Stimulated activated CD4-positive, alpha-beta T cell treated with anti-CD3 and anti-CD28 coated beads, Interleukin-4, amount 100 ng/mL, for 1 hour (primary cell): ENCODE measurements around the gene KRTAP12-4.
"Not testable (repeated sequence)": the region's sequence is repeated elsewhere in the genome, so short reads cannot be mapped to it uniquely, and the experiment has no call there.

Experiments used
- DNase-seq: peaks from one replicate; pipeline ENCODE4 v3.0.0-alpha.2; 2020

The KRTAP12-4 gene

DNA sequence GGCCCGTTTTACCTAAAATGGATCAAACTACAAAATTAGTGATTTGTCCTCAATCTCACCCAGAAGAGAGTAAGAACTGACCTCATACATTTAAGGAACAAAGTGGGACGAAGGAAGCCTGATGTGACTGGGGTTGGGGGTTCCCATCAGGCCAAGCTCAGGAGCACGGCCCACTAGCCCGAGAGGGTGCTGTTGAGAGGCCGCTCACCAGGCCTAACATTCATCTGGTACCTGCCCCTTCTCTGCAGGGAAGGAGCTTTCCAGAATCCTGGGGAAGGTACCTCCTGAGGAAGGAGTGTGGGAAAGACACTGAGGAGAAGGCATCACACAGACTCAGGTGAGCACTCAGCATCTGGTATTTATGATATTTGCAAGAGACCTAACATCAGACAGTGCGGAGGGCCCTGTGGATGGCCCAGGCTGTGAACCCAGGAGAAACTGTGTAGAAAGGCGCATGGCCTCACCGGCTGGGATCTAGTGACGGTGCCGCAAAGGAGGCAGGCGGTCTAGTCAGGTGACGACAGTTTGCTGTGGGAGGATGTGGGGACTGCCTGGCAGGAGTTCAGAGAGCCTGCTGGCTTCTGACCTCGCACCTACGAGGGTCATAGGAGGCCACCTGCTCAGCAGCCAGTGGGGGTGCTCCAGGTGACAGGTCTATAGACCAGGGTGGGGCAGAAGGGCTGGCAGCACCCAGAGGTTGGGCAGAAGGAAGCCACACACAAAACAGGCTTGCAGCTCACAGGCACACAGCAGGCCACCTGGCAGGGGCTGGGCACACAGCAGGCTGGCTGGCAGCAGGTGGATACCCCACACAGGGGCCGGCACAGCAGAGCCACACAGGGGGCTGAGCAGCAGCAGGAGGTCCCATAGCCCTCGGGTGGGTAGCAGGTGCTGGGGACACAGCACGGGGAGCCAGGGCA, 543 bp downstream of the KRTAP12-4 start:
- no peak for DNase-seq

DNA sequence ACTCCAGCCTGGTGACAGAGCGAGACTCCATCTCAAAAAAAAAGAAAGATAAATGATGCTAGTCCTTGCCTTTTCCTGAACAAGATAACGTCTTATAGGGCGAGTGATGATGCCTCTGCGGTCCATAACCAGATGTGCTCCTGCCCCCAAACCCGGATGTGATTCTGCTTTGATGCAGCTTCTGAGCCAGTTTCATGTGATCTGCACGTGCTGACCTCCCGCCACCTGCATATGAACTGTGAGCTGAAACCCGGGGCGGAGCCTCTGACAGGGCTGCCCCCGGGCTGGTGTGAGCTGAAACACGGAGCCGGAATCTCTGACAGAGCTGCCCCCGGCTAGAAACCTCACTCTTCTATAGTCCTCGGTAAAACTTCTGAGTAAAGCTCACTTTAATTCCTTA, 1.3 kb downstream of the KRTAP12-4 start:
- DNase-seq, result no peak

DNA sequence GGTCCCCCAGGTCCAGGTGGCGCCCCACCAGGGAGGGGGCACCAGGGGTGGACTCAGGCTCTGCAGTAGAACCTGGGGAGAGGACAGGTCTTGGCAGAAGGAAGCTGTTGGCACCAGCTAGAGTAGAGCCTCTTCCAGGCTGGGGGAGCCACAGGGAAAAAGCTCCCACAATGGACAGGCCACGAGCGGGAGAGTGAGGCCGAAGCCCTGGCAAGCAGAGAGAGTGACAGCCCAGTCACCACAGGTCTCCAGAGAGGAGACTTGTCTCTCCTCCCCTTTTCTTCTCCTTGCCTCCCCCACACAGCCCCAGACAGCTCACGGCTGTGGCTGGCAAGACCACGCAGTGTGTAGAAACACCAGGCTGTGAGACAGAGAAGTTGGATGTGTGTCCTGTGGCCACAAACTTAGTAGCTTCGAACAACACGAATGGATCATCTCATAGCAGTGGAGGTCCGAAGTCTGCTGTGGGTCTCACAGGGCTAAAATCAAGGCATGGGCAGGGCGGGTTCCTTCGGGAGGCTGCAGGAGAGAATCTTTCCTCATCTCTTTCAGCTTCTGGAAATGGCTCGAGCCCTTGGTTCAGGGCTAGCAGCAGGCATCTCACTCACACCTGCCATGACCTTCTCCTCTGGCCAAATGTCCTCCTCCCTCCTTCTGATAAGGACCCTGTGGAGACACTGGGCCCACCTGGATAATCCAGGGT, 3.3 kb downstream of the KRTAP12-4 start:
- no peak for DNase-seq

DNA sequence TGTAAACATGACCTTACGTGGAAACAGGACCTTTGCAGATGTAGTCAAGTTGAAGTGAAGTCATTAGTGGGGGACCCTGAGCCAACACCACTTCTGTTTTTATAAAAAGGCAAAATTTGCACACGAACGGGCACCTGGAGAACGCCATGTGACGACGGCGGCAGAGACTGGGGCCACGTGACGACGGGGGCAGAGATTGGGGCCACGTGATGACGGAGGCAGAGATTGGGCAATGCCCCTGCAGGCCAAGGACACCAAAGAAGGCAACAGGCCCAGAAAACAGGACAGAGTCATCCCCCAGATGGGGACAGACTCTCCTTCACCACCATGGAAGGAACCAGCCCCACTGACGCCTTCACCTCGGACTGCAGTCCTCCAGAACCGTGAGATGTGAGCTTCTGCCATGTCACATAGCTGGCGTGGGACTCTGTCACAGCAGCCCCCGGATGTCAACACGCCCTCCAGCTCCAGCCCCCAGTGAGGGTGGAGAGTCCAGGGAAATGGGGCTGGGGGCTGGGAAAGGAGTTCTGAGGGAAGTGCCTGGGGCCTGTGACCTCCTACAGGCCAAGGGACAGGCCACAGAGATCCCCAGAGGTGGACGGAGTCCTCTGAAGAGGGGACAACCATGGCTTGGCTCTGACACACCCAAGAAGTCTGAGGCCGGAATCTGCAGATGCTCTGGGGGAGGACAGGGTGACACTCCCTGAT, 4.0 kb downstream of the KRTAP12-4 start:
- DNase-seq, result no peak

DNA sequence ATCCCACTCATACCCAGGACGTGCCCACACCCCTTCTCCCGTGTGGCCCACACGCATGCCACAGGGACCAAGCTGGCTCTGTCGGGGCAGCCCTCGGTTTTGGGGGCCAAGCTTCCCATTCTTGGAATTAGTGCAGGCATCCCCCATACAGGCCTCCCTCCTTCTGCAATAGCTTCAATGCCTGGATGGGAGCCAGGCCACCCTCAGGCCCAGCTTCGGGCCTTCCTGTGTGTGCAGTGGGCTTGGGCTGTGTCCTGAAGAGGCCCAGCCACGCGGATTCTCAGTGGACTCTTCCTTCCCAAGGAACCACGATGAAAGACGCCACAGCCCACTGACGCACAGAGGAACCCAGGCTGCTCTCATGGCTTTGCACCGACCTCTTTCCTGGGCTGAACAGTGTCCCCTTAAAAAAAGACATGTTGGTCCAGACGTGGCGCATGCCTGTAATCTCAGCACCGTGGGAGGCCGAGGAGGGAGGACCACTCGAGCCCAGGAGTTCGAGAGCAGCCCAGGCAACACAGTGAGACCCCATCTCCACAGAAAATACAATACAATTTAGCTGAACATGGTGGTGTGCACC, 4.8 kb downstream of the KRTAP12-4 start:
- DNase-seq, result no peak

DNA sequence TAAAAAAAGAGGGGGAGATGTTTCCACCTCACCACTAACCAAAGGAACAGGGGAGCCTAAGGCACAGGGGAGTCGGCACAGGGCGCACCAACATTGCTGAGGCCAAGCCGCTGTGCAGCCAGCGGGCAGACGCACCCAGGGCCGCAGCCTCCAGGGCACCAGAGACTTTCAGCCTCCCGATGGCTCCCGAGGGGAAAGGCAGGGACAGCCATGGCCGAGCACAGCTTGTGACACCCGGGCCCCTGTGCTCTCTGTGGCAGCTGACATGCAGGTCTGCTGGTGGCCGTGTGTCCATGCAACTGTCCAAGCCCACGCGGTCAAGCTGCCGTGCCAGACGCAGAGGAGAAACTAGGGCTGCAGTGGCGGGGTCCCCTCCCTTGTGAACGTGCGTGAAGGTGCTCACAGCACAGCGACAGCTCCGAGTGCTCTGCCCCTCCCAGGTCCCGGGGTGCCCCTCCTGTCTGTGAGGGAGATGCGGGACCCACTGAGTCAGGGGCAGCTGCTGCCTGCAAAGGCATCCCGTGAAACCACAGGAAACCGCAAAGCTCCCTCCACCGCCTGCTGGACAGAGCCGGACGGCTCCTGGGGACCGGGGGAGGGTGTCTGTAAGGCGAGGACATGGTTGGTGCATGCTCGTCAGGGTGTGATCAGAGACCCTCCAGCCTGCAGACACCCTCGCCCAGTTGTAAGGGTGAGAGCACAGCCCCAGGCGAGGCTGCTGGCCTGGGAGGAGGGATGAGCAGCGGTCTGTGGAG, 5.7 kb downstream of the KRTAP12-4 start:
- DNase-seq, result no peak

DNA sequence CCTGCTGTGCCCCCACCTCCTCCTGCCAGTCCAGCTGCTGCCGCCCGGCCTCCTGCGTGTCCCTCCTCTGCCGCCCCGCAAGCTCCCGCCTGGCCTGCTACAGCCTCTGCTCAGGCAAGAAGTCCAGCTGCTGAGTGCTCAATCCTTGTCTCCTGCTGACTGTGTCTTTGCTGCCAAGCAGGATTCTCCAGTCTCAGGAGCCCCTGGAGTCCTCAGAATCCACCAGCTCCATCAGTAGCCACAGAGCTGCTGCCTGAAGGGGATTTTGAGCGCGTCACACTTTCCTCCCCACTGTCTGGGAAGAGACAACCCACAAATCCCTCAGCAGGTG, 7.3 kb downstream of the KRTAP12-4 start:
- DNase-seq, result no peak

DNA sequence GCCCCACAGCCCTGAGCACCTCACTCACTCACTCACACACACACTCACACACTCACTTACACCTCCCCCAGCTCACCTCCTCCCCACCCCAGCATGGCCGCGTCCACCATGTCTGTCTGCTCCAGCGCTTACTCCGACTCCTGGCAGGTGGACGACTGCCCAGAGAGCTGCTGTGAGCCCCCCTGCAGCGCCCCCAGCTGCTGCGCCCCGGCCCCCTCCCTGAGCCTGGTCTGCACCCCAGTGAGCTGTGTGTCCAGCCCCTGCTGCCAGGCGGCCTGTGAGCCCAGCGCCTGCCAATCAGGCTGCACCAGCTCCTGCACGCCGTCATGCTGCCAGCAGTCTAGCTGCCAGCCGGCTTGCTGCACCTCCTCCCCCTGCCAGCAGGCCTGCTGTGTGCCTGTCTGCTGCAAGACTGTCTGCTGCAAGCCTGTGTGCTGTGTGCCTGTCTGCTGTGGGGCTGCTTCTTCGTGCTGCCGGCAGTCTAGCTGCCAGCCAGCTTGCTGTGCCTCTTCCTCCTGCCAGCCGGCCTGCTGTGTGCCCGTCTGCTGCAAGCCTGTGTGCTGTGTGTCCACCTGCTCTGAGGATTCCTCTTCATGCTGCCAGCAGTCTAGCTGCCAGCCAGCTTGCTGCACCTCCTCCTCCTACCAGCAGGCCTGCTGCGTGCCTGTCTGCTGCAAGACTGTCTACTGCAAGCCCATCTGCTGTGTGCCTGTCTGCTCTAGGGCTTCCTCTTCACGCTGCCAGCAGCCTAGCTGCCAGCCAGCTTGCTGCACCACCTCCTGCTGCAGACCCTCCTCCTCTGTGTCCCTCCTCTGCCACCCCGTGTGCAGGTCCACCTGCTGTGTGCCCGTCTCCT, 7.9 kb downstream of the KRTAP12-4 start, which contains the start of gene KRTAP10-11:
TSS of gene KRTAP10-11 (plus strand) at position 49 of the 856 bp plus-strand sequence. CDS start at position 94, 45 bp downstream.
- not testable (repeated sequence) for DNase-seq

DNA sequence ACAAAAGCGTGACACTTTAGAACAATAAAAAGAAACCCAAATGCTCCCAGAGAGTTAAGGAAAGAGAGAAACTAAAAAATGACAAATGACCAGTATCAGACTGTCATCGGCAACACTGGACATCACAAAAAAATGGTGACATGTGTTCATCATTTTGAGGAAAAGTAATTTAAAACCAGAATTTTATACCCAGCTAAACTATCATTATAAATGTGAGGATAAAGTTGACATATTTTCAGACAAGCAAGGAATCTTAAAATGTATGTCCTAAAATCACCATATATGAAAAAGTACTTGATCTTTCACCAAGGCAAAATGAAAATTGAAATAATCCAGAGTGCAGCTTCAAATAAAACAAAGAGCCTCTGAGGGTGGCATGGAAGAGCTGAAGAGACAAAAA, 9.6 kb downstream of the KRTAP12-4 start:
- no peak for DNase-seq

DNA sequence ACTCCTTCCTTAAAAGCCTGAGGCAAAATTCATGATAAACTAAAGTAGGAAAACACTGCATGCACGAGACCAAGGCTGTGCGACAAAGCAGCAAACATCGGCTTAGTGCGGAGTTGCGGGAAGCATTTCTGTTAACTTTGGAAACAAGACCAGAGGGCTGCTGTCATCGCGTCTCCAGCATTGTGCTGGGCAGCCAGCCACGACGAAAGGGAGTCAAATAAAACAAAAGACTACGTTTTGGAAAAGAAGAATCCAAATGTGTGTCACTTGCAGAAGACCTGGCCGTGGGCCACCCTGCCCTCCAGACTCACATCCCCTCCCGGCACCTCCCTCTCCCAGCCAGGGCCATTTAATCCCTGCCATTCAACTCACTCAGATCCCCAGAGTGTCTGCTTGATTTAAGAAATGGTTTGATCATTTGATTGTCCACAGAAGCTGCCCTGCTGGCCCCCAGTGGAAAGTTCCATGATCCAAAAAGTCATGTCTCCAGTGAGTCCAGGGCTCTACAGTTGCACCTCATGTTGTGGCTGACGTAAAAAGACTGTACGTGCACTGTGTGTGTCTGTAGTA, 10.6 kb downstream of the KRTAP12-4 start:
- DNase-seq, result no peak

DNA sequence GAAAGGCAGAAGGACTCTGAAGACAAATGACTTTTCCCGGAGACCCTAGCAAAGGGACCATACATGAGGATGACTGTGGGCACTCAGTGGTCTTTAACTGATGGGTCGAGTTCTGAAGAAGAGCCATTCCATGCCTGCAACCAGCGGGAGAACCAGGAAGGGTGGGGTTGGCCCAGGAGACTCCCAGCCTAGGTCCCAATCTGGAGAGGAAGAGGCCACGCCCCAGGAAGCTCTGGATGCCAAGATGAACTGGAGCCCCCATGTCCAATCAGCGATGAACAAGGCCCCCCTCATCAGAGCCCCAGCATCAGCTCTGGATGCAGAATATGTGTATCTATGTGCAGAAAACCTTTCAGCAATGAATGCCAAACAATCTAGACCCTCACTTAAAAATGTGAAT, 13.7 kb downstream of the KRTAP12-4 start:
- no peak for DNase-seq

DNA sequence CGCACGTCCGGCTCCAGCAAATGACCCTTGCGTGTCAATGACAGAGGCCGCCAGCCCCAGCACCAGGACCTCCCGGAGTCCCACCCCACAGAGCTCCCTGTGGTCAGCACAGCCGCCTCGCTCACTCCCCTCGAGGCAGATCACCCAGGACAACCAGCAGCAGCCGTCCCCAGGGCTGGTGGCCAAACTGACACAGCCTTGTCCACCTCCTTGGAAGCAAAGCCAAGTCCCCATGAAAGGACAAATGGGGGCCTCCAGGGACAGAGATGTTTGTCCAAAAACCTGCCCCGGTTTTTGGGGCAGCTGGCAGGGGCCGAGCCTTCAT, 15.2 kb downstream of the KRTAP12-4 start:
- no peak for DNase-seq

DNA sequence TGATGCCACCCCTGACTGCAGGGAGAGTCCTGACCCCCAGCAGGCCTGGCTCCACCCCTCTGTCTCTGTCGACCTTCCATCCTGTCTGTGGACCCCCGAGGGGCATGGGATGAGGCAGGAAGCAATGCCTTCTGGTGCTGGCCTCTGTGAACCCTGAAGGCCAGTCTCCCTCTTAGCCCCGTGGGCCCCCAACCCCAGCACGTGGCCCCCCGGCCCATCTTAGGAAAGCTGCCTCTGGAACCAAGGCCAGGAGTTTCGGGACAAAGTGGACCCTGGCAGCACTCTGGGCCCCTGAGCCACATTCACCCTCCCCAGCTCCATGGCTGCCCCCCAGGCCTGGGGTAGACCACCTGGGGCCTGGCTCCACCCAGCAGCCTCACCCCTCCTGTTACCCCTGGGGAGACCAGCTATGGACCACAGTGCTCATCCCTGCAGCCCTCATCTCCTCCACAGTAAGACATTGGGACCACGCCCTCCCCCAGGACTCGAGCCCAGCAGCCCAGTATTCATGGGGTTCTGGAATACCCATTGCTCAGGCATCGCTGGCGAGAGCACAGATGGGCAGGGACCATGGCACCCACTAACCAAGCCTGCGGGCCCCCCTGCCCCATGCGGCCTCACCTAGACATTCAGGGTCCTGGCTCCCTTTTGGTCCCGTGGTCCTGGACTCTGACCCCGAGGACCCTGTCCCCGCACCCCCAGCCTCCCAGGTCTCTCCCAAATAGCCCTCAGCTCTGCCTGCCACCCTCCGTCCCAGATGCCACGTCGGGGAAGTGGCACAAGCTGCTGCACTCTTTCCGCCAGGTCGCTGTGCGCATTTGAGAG, 15.7 kb downstream of the KRTAP12-4 start:
- not testable (repeated sequence) for DNase-seq

DNA sequence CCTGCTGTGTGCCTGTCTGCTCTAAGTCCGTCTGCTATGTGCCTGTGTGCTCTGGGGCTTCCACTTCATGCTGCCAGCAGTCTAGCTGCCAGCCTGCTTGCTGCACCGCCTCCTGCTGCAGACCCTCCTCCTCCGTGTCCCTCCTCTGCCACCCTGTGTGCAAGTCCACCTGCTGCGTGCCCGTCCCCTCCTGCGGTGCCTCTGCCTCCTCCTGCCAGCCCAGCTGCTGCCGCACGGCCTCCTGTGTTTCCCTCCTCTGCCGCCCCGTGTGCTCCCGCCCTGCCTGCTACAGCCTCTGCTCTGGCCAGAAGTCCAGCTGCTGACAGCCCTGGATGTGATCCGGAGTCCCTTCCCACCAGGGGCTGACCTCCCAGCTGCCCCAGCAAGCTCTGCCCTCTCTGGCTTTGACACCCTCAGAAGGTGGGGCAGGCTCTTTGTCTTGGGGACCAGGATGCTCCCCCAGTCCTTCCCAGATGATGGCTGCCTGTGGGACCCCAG, 16.6 kb downstream of the KRTAP12-4 start:
- DNase-seq, result not testable (repeated sequence)

DNA sequence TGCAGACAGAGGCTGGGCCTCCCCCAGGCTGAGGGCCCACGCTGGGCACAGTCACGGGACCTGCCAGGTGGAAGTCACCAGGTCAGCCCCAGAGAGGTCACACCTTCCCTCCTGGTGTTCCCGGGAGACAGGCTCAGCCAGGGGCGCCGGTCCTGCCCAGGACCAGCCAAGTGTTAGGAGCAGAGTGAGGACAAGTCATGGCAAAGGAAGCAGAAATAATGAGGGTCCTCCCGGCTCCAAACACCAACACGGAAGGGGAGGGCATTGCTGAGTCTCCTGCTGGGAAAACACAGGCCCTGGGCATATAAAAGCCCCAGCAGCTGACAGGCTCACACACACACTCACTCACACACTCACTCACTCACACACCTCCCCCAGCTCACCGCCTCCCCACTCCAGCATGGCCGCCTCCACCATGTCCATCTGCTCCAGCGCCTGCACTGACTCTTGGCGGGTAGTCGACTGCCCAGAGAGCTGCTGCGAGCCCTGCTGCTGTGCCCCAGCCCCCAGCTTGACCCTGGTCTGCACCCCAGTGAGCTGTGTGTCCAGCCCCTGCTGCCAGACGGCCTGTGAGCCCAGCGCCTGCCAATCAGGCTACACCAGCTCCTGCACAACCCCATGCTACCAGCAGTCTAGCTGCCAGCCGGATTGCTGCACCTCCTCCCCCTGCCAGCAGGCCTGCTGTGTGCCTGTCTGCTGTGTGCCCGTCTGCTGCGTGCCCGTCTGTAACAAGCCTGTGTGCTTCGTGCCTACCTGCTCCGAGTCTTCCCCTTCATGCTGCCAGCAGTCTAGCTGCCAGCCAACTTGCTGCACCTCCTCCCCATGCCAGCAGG, 17.2 kb downstream of the KRTAP12-4 start, which contains the start of gene KRTAP10-10:
TSS of gene KRTAP10-10 (plus strand) at position 339 of the 833 bp plus-strand sequence. CDS start at position 401, 62 bp downstream.
- no peak for DNase-seq

DNA sequence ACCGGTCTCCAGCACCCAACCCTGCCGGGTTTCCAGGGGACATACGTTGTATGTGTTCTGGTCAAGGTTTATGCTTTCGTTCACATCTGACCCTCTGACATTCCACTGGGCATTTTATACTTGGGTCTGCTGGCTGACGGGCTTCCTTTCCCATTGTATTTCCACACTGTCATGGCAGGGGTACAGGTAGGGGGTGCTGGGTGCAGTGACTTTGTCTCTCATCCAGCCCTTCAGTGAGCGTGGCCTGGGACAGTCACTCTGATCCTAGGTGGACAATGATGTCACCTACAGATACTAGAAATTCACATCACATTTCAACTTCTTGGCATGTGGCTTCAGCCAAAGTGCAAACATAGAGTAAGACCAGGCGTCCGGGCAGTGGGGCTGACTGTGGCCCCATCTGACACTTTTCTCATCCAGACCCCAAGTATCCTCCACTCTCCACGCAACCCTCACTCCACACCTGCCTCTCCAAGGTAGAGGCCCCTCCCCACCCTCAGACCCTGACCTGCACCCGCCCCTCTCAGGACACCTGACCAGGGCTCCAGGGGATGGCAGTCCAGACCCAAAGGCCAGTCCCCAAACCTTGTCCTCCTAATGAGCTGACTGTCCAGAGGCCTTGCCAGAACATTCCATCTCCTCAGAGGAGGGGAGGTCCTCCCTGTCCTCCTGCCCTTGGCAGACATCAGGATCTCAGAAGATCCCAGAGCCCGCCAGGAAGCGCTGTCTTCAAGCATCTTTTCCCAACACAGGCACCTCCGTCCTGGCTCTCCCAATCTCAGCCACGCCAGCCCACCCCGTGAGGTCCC, 18.0 kb downstream of the KRTAP12-4 start:
- DNase-seq, result no peak

DNA sequence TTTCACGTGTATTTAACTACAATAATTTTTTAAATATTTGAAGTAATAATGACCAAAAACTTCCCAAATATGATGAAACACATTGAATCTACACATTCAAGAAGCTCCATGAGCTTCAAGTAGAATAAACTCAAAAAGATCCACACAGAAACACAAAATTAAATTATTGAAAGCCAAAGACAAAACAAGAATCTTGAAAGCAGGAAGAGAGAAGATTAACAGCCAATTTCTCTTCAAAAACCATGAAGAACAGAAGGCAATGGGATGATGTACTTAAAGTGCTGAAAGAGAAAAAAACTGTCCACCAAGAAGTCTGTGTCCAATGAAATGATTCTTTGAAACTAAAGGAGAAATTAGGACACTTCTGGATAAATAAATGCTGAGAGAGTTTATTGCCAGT, 22.4 kb downstream of the KRTAP12-4 start:
- no peak for DNase-seq

DNA sequence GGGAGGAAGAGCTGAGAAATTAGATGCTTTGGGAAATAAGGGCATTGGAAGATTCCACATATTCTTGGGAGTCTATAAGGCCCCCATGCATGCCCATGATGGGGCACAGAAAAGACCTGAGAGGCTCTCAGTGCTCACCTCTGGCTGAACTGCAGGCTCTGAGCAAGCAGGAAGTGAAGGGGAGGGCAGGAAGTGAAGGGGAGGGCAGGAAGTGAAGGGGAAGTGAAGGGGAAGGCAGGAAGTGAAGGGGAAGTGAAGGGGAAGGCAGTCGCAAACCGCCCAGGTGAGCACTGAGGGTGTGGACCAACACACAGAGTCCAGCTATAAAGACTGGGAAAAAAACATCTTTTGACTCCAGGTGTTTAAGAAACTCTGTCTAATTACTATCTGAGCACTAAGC, 24.0 kb downstream of the KRTAP12-4 start:
- DNase-seq, result no peak
